HG02642 (cell line): ENCODE results near the gene ACOXL.
A peak's percentile ranks its signal among the peaks of the same experiment; 100 is the strongest.

Source experiments
- ATAC-seq: cut with Tn5 transposase; IDR thresholded peaks from one replicate; pipeline ENCODE4 v1.9.1; 2021; ENCODE audit warnings: mild to moderate bottlenecking; ENCODE audit not compliant: unreplicated experiment, poor library complexity

The ACOXL gene

DNA sequence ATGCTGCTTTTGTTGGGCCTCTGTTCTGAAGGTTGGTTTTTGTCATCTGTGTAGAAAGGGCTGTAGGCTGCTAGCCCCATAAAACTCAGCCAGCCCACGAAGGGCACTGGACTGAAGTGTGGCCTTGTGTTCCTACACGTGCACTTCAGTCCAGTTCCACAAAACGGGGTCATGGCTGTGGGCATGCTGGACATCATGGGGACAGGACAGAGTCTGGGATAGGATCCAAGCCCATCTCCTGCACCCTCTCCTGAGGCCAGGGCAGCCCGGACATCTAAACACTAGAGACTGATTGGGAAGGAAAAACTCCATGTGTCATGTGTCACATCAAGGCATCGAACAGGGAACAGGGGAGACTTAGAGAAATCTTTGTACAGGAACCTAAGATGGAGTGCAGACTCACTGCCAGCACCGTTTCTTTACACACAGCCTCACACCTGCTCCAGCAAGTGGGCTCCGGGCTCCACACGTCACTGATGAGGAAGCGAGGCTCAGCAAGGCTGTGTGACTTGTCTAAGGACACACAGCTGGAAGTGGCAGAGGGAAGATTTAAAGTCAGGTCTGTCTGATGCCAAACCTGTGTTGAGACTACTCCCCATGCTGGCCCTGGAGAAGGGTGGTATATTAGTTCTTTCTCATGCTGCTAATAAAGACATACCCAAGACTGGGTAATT lies 313.5 kb downstream of the ACOXL start:
- no peak for ATAC-seq

DNA sequence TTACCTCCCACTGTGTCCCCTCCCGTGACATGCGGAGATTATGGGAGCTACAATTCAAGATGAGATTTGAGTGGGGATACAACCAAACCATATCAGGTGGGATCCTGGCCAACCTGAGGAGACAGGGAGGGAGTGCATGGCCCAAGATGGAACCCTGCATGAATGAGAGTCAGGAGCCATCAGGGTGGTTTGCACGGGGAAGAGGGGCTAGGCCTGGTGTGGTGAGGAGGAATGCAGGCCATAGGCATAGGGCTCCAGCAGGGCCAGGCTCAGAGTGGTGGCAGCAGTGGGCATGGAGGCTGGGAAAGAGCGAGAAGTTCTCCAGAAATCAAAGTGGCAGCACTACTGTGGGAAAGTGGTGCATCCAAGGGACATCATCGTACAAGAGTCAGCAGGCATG lies 314.3 kb downstream of the ACOXL start:
- ATAC-seq, result no peak

DNA sequence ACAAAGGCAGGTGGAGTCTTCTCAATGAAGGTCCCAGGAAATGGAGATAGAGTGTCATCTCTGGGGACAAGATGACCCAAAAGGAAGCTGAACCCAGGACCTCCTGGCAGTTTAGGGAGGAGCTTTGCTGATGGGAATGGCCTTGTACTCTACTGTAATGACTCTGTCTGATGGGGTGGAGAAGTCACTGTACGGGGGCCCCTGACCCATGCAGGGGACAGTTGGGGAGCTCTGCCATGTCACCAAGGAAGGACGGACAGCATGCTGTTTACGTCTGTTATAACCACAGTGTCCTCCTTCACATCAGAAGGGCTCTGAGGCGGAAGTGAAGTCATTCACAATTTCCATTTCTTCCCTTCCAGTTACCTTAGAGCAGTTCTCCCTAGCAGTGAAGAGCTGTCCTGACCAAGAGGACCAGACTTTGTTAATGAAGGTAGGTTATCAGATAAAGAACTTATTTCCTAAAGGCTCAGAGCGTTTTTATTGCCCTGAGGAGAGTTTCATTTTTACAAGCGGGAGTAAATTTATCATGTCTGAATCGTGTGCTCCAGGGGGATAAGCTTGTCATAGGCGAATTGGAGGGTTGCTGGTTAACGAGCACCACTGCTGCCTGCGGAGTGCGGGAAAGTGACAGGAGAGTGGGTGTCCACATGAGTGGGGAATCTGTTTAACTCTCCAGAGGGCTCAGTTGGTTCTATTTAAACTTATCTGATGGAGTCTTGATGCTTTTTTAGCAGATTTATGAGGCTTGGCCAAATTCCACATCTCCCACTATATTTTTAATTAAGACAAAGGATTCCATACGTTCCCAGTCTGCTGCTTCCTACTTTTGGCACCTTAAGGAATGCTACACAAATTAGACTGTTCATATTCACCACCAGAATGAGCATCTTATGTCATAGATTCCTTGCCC lies 316.7 kb downstream of the ACOXL start:
- no peak for ATAC-seq

DNA sequence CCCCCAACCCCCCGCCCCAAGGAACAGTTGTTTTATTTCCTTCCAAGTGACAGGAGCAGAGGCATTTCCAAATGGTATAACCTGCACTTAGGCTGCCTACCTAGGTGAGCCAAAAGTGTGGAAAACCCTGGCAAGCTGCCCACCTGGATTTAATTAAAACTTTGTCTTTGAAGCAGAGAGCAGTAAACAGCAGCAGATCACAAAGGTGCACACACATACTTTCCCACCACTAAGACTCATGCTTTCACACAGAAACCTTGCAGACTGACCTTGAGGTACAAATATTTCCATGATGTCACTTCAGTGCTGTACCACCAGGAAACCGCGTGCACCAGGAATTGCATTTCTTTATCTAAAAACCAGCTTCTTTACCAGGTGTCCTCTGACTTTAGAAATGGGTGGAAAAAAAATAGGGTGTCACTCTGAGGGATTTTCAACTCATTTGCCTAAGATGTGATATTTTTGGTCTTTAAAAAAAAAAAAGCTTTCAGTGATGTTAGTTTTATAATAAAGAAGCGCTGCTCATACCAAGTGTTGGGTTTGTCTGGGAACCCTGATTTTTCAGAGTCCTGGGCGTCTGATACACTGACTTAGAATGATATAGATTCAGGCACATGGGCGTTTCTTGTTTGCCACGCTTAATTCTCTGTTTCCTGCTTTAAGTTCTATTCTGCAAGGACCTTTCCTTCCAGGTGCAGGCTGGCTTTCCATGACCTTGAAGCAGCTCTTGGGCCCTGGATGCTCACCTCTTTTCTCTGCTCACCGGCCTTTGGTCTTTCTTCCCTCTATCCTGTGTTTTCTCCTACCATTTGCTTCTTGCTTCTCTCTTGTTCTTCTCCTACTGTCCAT lies 317.6 kb downstream of the ACOXL start:
- ATAC-seq, result peak; percentile 47

DNA sequence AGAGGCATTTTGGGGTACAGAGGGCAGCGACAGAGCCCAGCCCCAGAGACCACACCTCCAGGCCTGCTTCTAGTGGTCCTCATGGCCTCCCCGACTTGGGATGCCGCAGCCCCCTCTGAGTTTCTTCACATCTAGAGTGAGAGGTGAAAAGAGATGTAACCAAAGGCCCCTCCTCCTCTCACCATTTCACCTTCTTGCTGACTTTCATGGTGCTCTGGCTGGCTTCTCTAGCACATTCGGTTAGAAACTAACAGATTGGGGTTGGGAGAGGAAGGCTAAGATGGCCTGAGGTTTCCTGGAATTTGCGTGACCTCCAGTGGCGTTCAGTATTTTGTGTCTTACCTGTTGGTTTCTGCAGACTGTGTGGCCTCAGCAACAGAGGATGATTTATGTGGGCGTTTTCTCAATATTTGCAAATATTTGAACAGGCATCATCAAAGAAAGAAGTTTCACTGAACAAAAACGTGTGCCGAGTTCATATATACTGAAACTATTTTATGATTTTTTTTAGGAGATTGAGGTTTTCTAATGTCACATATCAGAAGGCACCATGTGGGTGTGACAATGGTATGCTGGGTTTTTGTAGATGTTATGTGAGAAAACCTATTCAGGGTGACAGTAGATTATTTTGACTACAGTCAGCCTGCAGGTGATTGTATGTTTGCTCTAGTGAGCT lies 318.5 kb downstream of the ACOXL start:
- ATAC-seq, result no peak

DNA sequence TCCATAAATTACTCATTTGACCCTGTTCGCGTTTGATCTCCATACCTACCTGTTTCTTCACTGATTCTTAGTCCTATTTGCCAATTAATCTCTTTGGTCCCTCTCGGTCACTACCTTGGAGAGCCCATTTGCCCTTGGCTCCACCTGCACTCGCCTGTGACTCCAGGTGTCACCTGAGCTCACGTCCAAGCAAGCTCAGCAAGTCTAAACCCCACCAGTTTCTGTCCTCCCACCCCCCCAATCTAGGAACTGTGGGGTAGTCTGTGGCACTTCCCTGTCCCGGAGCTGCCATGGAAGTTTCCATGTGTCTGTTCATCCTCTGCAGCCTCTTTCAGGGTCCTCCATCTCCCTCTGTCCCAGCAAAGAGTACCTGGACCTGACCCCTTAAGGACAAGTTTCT lies 320.2 kb downstream of the ACOXL start:
- no peak for ATAC-seq

DNA sequence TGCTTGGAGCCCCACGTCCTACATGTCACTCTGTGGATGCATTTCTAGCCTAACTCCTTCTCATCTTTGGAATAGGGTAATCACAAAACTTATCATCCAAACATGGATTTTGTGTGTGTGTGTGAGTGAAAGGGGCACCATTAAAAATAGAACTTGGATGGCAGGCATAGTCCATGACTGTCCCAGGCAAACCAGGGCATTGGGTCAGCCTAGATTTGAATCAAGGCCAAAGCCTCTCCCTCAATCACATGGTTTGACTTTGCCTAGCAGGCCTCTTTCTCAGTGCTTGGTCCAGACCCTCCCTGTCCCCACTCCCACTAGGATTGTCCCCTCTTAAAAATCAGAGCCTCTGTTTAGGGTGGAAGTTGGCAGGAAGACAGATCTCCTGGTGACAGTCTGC lies 320.9 kb downstream of the ACOXL start:
- no peak for ATAC-seq

DNA sequence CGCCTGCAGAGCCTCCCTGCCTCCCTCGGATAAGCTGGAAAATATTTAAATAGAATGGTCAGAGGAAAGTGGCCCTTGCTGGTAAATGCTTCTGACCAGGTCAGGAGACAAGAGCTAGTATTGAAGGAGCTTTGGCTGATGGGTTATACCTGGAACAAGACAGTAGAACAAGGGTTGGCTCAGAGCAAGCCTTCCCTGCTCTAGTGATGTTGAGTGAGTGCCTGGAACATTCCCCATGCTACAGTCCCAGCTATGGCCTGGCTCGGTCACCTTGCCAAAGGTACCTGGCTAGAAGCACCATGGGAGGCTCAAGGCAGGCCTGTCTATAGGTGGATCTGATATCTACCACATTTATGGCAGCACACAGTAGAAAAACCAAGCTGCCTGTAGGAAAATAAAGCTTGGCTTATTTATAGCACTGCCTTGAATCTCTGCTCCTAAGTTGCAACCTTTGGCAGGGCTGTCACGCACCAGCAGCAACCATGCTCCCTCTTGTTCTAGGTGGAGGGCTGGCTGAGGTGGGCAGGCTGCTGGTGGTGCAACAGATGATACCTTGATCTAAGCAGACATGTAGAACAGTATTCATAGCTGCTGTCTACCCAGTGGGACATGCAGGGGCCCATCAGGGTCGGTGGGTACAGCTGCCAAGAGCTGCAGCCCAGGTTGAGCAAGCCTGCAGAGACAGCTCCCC lies 321.6 kb downstream of the ACOXL start:
- ATAC-seq, result no peak

DNA sequence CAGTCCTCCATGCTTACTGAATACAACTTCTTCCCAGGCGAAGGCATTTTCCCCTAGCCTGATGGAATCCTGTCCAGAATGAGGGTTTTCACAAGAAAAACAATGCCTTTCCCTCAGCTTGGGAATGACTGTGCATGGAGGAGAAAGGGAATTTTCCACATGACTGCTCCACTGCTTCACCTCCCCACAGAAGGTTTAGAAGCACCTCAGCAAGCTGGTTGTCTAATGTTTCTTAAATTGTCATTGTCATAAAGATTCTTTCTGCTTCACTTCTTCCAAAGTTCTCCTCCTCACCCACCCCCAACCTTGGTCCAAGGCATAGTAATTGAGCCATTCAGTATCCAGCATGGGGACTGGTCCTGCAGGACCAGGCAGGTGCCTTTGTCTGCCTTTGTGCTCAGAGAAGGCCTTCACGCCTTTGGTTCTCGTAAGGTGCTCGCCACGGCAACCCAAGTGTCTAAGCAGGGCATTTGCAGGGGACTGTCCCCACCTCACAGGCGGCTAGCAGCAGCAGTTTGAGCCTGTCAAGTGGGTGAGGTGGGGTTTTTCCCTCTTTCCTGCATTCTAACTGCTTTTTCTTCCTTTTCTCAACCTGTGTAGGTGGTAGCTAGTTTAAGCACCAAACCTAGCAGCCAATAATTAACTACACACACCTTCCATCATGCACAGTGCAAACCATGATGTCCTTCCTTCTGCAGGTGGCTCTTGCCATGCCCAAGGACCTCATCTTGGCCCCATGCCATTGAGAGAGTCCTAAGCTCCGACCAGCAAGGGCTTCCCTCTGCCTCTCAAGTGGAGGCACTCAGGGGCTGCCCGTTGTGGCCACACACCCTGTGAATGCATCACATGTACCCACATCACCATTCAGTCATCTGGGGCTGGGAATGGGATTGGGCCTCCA lies 322.7 kb downstream of the ACOXL start:
- peak; percentile 68 for ATAC-seq

DNA sequence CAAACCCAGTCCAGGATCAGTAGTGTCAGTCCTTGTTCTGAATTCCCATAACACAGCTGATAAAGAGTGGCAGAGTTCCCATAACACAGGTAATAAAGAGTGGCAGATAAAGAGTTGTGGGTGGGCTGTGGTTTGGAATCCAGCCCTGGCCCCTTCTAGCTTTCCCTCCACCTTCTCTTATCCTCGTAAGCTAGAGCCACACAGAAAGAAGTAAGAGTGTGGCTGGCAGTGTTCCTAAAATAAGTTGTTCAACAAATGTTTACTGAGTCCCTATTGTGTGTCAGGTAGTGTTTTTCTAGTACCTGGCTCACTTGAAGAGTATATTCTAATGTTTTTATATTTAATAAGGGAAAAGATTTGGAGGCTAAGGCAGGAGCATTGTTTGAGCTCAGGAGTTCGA lies 323.4 kb downstream of the ACOXL start:
- ATAC-seq, result no peak

DNA sequence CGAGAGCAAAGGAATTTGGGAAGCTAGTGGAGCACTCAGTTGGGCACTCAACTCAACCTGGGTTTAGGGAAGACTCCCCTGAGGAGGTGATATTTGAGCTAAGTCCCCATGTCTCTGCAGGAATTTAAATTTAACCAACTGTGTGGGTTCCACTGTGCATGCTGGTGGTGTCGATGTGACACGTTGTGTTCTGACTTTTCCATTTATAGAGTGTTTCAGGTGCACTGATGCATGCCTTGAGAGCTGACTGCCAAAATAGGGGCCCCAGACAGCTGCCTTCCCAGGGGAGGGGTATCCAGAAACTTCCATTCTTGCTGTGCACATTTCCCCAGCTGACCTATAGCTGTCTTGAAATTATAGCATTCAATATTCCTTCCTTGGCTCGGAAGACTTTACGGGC lies 324.7 kb downstream of the ACOXL start:
- ATAC-seq, result no peak

DNA sequence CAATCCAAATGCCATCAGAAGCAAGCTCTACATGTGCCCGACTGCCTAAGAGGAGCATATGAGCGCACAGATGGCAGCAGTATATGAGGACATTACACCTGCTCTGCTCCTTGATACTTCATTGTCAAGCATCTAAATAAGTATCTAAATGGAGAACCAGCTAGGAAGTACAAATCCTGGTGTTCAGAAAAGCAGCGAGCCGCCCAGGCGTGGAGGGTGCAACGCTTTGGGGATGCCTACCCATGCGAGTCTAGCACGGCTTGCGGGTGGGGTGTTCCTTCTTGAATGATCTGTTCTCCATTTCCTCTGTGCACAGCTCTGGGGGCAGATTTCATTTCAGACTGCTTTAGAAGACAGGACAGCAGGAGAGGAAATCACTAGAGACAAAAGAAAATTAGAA lies 325.3 kb downstream of the ACOXL start:
- ATAC-seq, result no peak

DNA sequence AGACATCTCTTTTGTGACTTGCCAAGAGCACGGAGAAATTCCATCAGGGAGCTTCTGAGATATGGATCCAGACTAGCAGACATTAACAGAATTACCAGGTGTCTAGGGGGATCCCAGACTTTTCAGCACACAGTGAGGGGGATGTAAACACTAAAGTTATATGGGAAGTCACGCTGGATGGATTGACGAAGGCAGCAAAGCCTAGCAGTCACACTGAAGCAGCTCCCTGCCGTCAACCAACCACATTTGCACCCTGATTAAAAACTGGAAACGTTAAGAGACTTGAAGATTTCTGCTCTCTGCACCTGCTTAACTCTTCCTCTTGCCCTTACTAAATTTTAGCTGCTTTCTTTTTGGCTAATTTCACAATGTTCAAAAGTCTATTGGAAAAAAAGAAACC lies 325.9 kb downstream of the ACOXL start:
- ATAC-seq, result no peak

DNA sequence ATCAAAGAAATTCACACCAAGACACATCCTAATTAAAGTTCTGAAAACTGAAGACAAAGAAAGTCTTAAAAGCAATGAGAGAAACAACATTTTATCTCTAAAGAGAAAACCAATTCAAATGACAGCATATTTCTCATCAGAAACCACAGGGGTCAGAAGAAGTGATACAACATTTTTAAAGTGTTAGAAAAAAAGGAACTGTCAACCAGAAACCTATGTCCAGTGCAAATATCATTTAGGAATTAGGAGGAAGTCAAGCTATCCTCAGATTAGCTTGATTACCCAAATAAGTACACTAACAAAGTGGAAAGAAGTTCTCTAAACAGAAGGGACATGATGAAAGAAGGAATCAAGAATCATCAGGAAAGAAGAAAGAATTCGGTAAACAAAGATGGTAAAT lies 328.8 kb downstream of the ACOXL start:
- ATAC-seq, result no peak

DNA sequence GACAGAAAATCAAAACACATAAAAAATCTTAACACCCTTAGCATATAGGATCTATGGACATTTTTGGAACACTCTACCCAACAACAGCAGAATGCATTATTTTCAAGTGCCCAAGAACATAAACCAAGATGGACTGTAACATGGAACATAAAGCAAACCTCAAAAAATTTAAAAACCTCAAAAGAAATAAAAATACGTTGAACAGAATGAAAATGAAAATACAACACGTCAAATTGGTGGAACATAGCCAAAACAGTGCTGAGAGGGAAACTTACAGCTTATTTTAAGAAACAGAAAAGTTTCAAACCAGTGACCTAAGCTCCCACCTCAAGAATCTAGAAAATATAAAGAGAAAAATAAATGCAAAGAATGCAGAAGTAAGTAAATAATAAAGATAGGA lies 330.0 kb downstream of the ACOXL start:
- ATAC-seq, result no peak

DNA sequence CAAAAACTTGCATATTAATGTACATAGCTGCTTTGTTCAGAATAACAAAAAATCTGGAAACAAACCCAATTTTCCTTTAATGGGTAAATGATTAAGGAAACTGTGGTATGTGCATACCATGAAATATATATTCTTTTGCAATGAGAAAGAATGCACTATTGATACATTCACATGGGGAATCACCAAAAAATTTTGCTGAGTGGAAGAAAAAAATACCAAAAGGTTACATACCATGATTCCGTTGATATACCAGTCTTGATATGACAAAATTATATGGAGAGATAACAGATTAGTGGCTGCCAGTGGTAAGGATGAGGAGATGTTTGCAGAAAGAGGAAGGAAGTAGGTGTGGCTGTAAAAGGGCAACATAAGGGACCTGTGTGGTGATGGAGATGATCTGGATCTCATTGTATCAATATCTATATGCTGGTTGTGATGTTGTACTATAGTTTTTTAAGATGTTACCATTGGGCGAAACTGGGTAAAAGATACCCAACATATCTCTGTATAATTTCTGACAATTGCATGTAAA lies 333.8 kb downstream of the ACOXL start:
- ATAC-seq, result no peak

DNA sequence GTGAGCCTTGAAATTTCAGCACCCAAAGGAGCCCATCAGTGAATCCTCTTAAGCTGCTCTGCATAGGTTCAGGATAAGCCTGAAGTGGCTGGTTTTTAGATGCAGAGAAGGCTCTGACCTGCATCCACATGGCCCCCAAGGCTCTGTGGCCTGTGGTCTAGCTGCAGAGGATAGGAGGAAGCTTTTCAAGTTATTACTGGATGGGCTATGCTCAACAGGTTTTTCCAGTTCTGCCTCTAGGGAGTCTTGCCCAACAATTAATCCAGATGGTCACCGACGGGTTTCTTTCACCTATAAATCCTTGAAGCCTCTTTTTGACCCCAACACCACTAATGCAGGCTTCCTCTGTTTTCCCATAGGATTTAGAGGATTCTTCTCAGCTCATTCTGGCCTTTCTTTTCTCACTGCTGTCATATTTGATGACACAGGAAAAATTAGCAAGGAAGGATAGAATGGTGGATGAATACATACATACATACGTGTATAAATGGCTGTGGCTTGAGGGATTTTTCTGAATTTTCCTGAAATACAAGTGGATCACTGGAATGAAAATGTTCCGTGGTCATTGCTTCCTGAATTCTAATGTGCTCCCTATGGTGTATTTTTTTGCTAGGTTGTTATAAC lies 336.2 kb downstream of the ACOXL start:
- no peak for ATAC-seq

DNA sequence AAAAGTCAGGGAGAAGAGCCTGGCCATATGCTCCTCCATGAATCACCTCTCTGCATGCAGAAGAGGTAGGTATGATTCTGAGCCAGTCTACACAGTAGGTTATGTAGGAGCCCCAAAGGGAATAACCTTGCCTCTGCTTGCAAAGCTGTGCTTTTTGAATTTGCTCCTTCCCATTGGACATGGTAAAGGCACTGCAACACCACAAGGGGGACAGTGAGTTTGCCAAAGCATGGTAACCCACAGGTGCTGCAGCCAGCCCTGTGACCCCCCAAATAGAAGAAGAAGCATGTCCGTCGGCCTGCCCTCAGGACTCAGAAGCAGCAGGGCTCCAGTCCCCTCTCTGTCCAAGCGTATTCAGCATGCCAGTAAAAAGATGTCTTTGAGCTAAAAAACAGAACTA lies 337.3 kb downstream of the ACOXL start:
- no peak for ATAC-seq
